Inflammatory macrophage (primary cell): ENCODE results near the gene IREB2.
"Not testable (repeated sequence)": the region's sequence is repeated elsewhere in the genome, so short reads cannot be mapped to it uniquely, and the experiment has no call there.

Source experiments
- DNase-seq, 2 donors: peaks; one replicate each; pipeline ENCODE4 v3.0.0-alpha.2; 2020 to 2022
- total RNA-seq, 18 experiments: gene quantifications; one replicate each; lab custom pipeline; 2026; ENCODE audit warnings: mixed read lengths in 6 of 18, inconsistent platforms in 2 of 18; lab: John Stamatoyannopoulos, UW

Gene IREB2
- total RNA-seq, result 56.3 to 179 (median 94.6) reads per million in 18 experiments

- DNase-seq, result peak; percentile 99
Observed at GRCh38 chr15:78437762-78438618, at the start of gene IREB2. Gene IREB2 (plus strand): TSS chr15:78438216. CDS start chr15:78438338, 122 bp downstream.

- no peak for DNase-seq
Observed at GRCh38 chr15:78388865-78389264, 49.2 kb upstream of the IREB2 start.

GRCh38 chr15:78389322-78389721 is 48.7 kb upstream of the IREB2 start:
- DNase-seq, result no peak

GRCh38 chr15:78389738-78390137 is 48.3 kb upstream of the IREB2 start:
- no peak for DNase-seq

- DNase-seq, result no peak
Observed at GRCh38 chr15:78390242-78390641, 47.8 kb upstream of the IREB2 start.

- no peak for DNase-seq
Observed at GRCh38 chr15:78390826-78391225, 47.2 kb upstream of the IREB2 start.

GRCh38 chr15:78391781-78392180 is 46.2 kb upstream of the IREB2 start:
- DNase-seq, result no peak

- no peak for DNase-seq
Observed at GRCh38 chr15:78392430-78392829, 45.6 kb upstream of the IREB2 start.

- DNase-seq, result no peak
Observed at GRCh38 chr15:78393137-78393536, 44.9 kb upstream of the IREB2 start.

- DNase-seq, result peak; percentile 48 to 58
Observed at GRCh38 chr15:78394026-78394425, 44.0 kb upstream of the IREB2 start.

- no peak for DNase-seq
Observed at GRCh38 chr15:78394981-78395616, 42.9 kb upstream of the IREB2 start.

- DNase-seq, result no peak
Observed at GRCh38 chr15:78396186-78396814, 41.7 kb upstream of the IREB2 start.

- DNase-seq, result no peak
Observed at GRCh38 chr15:78396976-78397375, 41.0 kb upstream of the IREB2 start.

- no peak for DNase-seq
Observed at GRCh38 chr15:78397382-78397781, 40.6 kb upstream of the IREB2 start.

GRCh38 chr15:78398076-78398825 is 39.8 kb upstream of the IREB2 start:
- DNase-seq, result no peak

- peak; percentile 44 to 74 for DNase-seq
Observed at GRCh38 chr15:78399091-78399490, 38.9 kb upstream of the IREB2 start.

GRCh38 chr15:78402061-78402610 is 35.9 kb upstream of the IREB2 start:
- DNase-seq, result peak; percentile 41 to 51

- no peak for DNase-seq
Observed at GRCh38 chr15:78404125-78404524, 33.9 kb upstream of the IREB2 start.

GRCh38 chr15:78404796-78405195 is 33.2 kb upstream of the IREB2 start:
- DNase-seq, result not testable (repeated sequence)

GRCh38 chr15:78405336-78405924 is 32.6 kb upstream of the IREB2 start:
- no peak for DNase-seq

- peak in 1 of 2 donors; percentile 48 for DNase-seq
Observed at GRCh38 chr15:78406016-78406585, 31.9 kb upstream of the IREB2 start.
